ENCODE measurements around the gene EVC.

EVC gene

GRCh38 chr4:5750052-5750945, 39.3 kb downstream of the EVC start:
- no peak for TF ChIP-seq CTCF (IDR thresholded peaks at IDR 0.05; ENCODE audit: insufficient read depth, low read depth, low read length, missing control alignments)
- no peak overlapping the region for H3K4me3 ChIP-seq (ENCODE audit: low read depth, low read length)
- no peak for DNase-seq (ENCODE audit: low read depth)

- TF ChIP-seq CTCF (IDR thresholded peaks at IDR 0.05; ENCODE audit: insufficient read depth, low read depth, low read length, missing control alignments) = no peak
- H3K4me3 ChIP-seq (ENCODE audit: low read depth, low read length) = no peak overlapping the region
- no peak for DNase-seq (ENCODE audit: low read depth)
Observed at GRCh38 chr4:5750946-5751665, 40.1 kb downstream of the EVC start.

GRCh38 chr4:5751666-5752375, 40.8 kb downstream of the EVC start:
- H3K4me3 ChIP-seq (ENCODE audit: low read depth, low read length) = no peak overlapping the region
- TF ChIP-seq CTCF (IDR thresholded peaks at IDR 0.05; ENCODE audit: insufficient read depth, low read depth, low read length, missing control alignments) = no peak
- DNase-seq (ENCODE audit: low read depth) = no peak

- H3K4me3 ChIP-seq (ENCODE audit: low read depth, low read length) = no peak overlapping the region
- DNase-seq (ENCODE audit: low read depth) = no peak
- TF ChIP-seq CTCF (IDR thresholded peaks at IDR 0.05; ENCODE audit: insufficient read depth, low read depth, low read length, missing control alignments) = no peak
Observed at GRCh38 chr4:5752376-5753184, 41.6 kb downstream of the EVC start.

- H3K4me3 ChIP-seq (ENCODE audit: low read depth, low read length) = no peak overlapping the region
- DNase-seq (ENCODE audit: low read depth) = no peak
- TF ChIP-seq CTCF (IDR thresholded peaks at IDR 0.05; ENCODE audit: insufficient read depth, low read depth, low read length, missing control alignments) = no peak
Observed at GRCh38 chr4:5753366-5753765, 42.4 kb downstream of the EVC start.

Data from GM12865 (cell line).